GM18505 (cell line): Measurements from ENCODE around the gene VEZT.
"Not testable (repeated sequence)": the region's sequence is repeated elsewhere in the genome, so short reads cannot be mapped to it uniquely, and the experiment has no call there.

Experiments used
- ATAC-seq: cut with Tn5 transposase; IDR thresholded peaks from one replicate; pipeline ENCODE4 v1.9.1; 2021; ENCODE audit not compliant: unreplicated experiment
- POLR2A ChIP-seq: IDR thresholded peaks from 4 replicates; pipeline ENCODE4 v1.6.1; 2011; ENCODE audit warnings: borderline replicate concordance; ENCODE audit not compliant: insufficient read depth, insufficient read length; ENCODE audit errors: extremely low read depth

Gene VEZT

DNA sequence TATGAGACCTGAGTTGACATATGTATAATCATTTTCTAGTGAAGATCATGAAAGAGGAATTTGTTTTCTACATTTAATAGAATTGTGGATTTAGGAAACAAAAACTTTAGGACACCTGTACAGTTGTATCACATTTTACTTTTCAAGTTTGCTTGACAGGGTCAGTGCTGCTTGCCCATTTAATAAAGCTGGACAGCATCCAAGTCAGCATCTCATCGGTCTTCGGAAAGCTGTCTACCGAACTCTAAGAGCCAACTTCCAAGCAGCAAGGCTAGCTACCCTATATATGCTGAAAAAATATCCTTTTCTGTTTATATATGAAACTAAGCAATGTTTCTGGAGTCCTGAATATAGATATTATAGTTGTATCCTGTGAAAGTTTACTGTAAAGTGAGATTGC lies 52.3 kb downstream of the VEZT start:
- ATAC-seq, result no peak
- TF ChIP-seq POLR2A, result no peak

- no peak for ATAC-seq
- TF ChIP-seq POLR2A, result no peak
Observed at GRCh38 chr12:95271465-95271864, 53.9 kb downstream of the VEZT start.

GRCh38 chr12:95277139-95277538 lies 59.5 kb downstream of the VEZT start:
- no peak for TF ChIP-seq POLR2A
- no peak for ATAC-seq

DNA sequence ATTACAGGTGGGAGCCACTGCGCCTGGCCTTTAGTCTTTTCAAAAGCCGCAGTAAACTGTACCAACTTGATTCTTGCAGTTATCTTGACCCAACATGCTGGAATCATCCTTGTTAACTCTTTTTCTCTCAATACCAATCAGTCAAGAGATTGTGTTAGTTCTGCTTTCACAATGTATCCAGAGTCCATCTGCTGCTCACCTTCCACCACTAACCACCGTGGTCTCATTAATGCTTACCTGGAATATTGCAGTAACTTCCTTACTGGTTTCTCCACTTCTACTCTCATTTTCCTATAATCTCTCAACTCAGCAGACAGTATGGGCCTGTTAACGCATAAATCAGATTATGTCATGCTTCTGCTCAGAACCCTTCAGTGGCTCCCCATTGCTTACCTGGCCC lies 62.2 kb downstream of the VEZT start:
- no peak for TF ChIP-seq POLR2A
- no peak for ATAC-seq

DNA sequence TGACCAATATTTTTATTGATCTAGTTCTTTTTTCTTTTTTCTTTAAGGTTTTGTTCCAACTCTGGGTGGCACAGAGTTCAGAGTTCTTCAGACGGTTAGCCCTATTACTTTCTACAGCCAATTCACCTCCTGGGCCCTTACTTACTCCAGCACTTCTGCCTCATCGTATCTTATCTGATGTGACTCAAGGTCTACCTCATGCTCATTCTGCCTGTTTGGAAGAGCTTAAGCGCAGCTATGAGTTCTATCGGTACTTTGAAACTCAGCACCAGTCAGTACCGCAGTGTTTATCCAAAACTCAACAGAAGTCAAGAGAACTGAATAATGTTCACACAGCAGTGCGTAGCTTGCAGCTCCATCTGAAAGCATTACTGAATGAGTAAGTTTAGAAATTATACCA lies 64.7 kb downstream of the VEZT start:
- no peak for TF ChIP-seq POLR2A
- no peak for ATAC-seq

GRCh38 chr12:95283371-95283770 lies 65.8 kb downstream of the VEZT start:
- no peak for TF ChIP-seq POLR2A
- no peak for ATAC-seq

GRCh38 chr12:95286713-95287112 lies 69.1 kb downstream of the VEZT start:
- TF ChIP-seq POLR2A, result no peak
- ATAC-seq, result no peak

DNA sequence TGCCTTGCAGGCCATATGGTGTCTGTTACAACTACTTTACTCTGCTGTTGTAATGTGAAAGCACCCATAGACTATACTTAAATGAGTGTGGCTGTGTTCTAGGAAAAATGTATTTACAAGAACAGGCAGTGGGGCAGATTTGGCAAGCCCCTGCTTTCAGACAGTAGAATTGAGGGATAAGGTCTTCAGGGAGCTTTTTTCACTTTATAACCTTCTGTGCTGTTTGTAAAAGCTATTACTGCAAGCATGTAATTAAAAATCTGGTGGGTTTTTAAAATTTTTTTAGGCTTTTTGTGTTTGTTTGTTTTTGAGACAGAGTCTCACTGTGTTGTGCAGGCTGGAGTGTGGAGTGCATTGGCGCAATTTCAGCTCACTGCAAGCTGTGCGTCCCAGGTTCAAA lies 73.9 kb downstream of the VEZT start:
- ATAC-seq, result no peak
- TF ChIP-seq POLR2A, result no peak

GRCh38 chr12:95298916-95299315 lies 81.3 kb downstream of the VEZT start:
- ATAC-seq, result no peak
- no peak for TF ChIP-seq POLR2A

DNA sequence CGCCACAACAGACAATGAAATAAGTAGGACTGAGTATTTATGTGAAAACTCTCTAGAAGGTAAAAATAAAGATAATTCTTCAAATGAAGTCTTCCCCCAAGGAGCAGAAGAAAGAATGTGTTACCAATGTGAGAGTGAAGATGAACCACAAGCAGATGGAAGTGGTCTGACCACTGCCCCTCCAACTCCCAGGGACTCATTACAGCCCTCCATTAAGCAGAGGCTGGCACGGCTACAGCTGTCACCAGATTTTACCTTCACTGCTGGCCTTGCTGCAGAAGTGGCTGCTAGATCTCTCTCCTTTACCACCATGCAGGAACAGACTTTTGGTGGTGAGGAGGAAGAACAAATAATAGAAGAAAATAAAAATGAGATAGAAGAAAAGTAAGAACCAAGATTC lies 82.7 kb downstream of the VEZT start:
- no peak for ATAC-seq
- no peak for TF ChIP-seq POLR2A

DNA sequence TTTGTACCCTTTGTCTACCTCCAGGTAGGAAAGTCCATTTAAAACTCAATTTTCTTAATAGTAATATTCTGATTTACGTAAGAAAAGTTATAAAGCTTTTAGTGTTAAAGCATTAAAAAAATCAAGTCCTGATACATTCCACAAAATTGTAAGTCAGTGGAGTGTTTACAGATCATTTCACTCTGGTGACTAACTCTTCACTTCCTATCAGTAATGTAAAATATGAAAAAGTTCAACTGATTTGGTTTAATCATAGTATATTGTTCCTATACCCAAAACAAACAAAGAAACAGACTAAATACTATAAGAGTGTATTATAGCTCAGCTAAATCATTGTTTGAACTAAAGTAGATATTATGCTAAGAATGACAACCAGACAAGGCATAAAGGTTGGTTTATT lies 85.9 kb downstream of the VEZT start:
- TF ChIP-seq POLR2A, result no peak
- no peak for ATAC-seq

DNA sequence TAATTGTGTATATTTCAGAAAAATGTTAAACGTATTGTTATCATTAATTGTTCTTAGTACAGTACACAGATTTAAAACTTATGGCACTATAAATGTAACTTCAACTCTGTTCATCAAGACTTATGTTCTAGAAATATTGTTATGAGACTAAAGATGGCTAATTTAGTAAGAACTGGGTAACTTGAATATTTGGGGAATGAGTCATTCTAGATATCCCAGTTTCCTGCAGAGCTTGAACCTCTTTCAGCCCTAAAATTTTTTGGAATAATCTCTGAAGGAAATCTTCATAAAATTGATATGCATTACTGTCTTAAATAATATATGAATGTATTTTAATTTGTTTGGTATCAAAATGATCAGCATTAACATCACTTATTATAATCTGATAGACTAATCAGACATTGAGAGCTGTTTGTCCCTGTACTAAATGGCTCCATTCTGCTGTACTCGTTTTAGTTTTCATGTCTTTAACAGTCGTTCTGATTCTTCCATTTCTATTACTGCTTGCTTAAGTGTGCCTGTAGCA lies 87.1 kb downstream of the VEZT start:
- no peak for ATAC-seq
- TF ChIP-seq POLR2A, result no peak

- no peak for ATAC-seq
- TF ChIP-seq POLR2A, result no peak
Observed at GRCh38 chr12:95312656-95313055, 95.0 kb downstream of the VEZT start.

GRCh38 chr12:95314756-95315155 lies 97.1 kb downstream of the VEZT start:
- not testable (repeated sequence) for ATAC-seq

DNA sequence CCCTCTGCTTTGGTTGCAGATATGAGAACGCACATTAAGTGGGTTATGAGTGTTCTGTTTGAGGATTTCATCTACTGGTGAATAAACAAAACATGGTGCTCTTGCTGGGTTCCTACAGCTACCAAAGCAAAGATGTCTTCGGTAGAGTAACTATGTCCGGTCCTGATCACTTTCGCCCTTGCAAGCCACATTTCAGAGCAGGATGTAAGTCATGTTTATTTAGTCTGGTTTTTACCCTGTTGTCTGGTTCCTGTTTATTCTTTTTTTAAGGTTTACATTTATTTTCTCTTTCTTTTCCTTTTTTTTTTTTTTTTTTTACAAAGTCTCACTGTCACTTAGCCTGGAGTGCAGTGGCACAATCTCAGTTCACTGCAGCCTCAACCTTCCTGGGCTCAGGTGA lies 99.2 kb downstream of the VEZT start:
- no peak for TF ChIP-seq POLR2A
- no peak for ATAC-seq
